Measurements from ENCODE around the gene BIN2.
A peak's percentile ranks its signal among the peaks of the same experiment; 100 is the strongest.

BIN2 gene

DNA sequence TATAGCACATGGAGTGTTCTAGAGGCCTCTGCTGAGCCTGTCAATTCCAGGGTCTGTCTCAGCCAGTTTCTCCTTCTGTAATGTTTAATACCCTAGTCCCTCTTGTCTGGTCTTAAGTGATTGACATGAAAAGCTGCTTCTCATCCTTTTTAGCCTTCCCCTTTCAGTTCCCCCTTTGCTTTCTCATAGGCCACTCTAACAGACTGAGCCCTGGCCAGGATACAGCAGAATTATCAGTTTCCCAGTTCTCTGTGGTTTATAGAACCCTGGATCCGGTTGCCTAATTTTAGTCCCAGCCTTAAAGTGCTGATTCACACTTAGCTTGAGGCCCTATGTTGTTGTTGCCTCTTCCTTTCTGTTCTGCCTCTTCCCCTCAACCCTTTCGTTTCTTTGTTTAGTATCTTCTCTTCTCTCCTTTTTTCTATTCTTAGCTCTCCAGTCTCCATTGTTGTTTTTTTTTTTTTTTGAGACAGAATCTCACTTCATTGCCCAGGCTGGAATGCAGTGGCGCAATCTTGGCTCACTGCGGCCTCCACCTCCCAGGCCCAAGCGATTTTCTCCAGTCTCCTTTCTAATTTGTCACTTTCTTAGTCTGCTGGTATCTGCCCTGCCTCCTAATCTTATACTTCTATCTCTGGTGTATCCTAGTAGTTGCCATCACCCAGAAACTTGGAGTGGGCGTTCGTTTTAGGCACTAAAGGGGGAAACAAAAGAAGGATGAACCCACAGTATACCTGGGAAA, 2.9 kb upstream of the BIN2 start:
- H3K27ac ChIP-seq (ENCODE audit: low read depth, low read length): no peak overlapping the region
- no peaks in the 10 kb centered on the region for H3K79me2 ChIP-seq (ENCODE audit: control insufficient read depth, low read length)
- no peaks in the 10 kb centered on the region for H3K9me3 ChIP-seq (ENCODE audit: control insufficient read depth, insufficient read depth, low read length)
- no peaks in the 10 kb centered on the region for H3K36me3 ChIP-seq (ENCODE audit: control insufficient read depth, low read length)
- peaks cover 20% of the 10 kb centered on the region for H3K4me1 ChIP-seq (ENCODE audit: control insufficient read depth, low read length)
- TF ChIP-seq, protein P1, sequence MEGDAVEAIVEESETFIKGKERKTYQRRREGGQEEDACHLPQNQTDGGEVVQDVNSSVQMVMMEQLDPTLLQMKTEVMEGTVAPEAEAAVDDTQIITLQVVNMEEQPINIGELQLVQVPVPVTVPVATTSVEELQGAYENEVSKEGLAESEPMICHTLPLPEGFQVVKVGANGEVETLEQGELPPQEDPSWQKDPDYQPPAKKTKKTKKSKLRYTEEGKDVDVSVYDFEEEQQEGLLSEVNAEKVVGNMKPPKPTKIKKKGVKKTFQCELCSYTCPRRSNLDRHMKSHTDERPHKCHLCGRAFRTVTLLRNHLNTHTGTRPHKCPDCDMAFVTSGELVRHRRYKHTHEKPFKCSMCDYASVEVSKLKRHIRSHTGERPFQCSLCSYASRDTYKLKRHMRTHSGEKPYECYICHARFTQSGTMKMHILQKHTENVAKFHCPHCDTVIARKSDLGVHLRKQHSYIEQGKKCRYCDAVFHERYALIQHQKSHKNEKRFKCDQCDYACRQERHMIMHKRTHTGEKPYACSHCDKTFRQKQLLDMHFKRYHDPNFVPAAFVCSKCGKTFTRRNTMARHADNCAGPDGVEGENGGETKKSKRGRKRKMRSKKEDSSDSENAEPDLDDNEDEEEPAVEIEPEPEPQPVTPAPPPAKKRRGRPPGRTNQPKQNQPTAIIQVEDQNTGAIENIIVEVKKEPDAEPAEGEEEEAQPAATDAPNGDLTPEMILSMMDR (IDR thresholded peaks at IDR 0.05; ENCODE audit: low read depth, low read length, poor library complexity, severe bottlenecking): no peak
- TF ChIP-seq EZH2phosphoT487 (IDR thresholded peaks at IDR 0.05; ENCODE audit: borderline replicate concordance, low read length): no peak
- H3F3A ChIP-seq (ENCODE audit: control insufficient read depth, insufficient read depth): no peaks in the 10 kb centered on the region
- H3K27me3 ChIP-seq (ENCODE audit: control insufficient read depth, low read length): peaks cover 44% of the 10 kb centered on the region
- no peaks in the 10 kb centered on the region for H4K20me1 ChIP-seq (ENCODE audit: control insufficient read depth, insufficient read depth, low read depth, low read length)
- no peak overlapping the region for H3K4me3 ChIP-seq (ENCODE audit: low read length)
- no peaks in the 10 kb centered on the region for H3K9me2 ChIP-seq (replicated peaks; ENCODE audit: control insufficient read depth, low read length)
- peak overlapping the region; percentile 14; the same call in 1 of the 2 replicates for H3K4me2 ChIP-seq (ENCODE audit: low read length)

DNA sequence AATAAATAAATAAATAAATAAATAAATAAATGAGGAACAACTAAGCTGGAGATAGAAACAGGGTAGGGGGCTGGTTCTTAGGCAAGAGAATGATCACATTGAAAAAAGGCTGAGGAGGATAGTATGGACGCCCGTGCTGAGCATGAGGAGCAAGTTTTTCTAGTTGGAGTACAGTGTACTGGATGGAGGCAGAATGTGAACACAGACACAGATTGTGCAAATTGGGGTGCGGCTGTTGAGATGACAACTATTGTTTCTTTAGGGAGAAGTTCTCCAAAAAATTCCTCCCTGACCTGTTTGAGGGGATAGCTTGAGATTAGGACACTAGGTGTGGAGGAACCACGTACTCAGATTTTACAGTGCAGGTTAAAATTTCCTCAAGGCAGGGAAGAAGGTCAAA, 979 bp upstream of the BIN2 start:
- H4K20me1 ChIP-seq (ENCODE audit: control insufficient read depth, insufficient read depth, low read depth, low read length): no peaks in the 10 kb centered on the region
- H3K4me3 ChIP-seq (ENCODE audit: low read length): no peak overlapping the region
- H3K36me3 ChIP-seq (ENCODE audit: control insufficient read depth, low read length): no peaks in the 10 kb centered on the region
- H3K27me3 ChIP-seq (ENCODE audit: control insufficient read depth, low read length): peaks cover 48% of the 10 kb centered on the region
- TF ChIP-seq EZH2phosphoT487 (IDR thresholded peaks at IDR 0.05; ENCODE audit: borderline replicate concordance, low read length): no peak
- TF ChIP-seq, protein P1 (IDR thresholded peaks at IDR 0.05; ENCODE audit: low read depth, low read length, poor library complexity, severe bottlenecking): no peak
- H3K27ac ChIP-seq (ENCODE audit: low read depth, low read length): no peak overlapping the region
- no peaks in the 10 kb centered on the region for H3F3A ChIP-seq (ENCODE audit: control insufficient read depth, insufficient read depth)
- no peaks in the 10 kb centered on the region for H3K9me3 ChIP-seq (ENCODE audit: control insufficient read depth, insufficient read depth, low read length)
- H3K4me1 ChIP-seq (ENCODE audit: control insufficient read depth, low read length): peaks cover 20% of the 10 kb centered on the region
- no peaks in the 10 kb centered on the region for H3K9me2 ChIP-seq (replicated peaks; ENCODE audit: control insufficient read depth, low read length)
- no peaks in the 10 kb centered on the region for H3K79me2 ChIP-seq (ENCODE audit: control insufficient read depth, low read length)
- H3K4me2 ChIP-seq (ENCODE audit: low read length): no peak overlapping the region

DNA sequence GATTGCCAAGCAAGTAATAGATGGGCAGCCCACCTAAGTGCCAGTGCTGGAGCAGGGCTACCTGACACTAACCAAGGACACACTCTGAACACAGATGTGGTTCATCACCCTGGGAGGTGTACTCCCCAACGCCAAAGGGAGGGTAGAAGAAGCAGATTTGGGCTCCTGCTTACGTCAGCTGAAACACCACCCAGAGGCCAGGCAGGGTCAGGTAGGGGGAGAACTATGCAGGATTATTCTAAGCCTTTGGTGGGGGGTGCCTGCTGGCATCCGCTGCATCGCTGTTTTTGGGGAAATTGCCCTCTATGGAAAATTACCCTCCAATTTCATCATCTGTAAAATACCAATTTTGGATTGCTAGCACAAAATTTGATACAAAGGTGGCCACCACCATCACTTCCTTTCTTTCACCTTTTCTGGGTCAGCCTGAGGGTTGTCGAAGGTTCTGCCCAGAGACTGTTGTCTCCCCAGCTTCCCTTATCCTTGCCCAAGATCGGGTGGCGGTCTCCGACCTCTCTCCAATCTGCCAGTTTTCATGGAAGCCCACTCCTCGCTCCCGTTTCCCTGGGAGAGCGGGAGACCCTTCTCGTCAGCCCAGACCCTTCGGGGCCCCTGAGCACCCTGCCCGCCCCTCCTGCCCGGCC, 535 bp downstream of the BIN2 start:
- Histone ChIP-seq H3K36me3 (ENCODE audit: control insufficient read depth, low read length) (no peaks in the 10 kb centered on the region), H3K9me3 (ENCODE audit: control insufficient read depth, insufficient read depth, low read length) (no peaks in the 10 kb centered on the region), H3K4me2 (ENCODE audit: low read length) (peak overlapping the region; percentile 39), H3K4me1 (ENCODE audit: control insufficient read depth, low read length) (peaks cover 20% of the 10 kb centered on the region), H3F3A (ENCODE audit: control insufficient read depth, insufficient read depth) (no peaks in the 10 kb centered on the region), H4K20me1 (ENCODE audit: control insufficient read depth, insufficient read depth, low read depth, low read length) (no peaks in the 10 kb centered on the region), H3K9me2 (replicated peaks; ENCODE audit: control insufficient read depth, low read length) (no peaks in the 10 kb centered on the region), H3K4me3 (ENCODE audit: low read length) (0 out of 2 replicates have a peak overlapping the region, but pooled peaks have one; percentile 17), H3K79me2 (ENCODE audit: control insufficient read depth, low read length) (no peaks in the 10 kb centered on the region), H3K27ac (ENCODE audit: low read depth, low read length) (no peak overlapping the region), H3K27me3 (ENCODE audit: control insufficient read depth, low read length) (peaks cover 50% of the 10 kb centered on the region)
- TF ChIP-seq, protein P1 (IDR thresholded peaks at IDR 0.05; ENCODE audit: low read depth, low read length, poor library complexity, severe bottlenecking): no peak
- TF ChIP-seq EZH2phosphoT487 (IDR thresholded peaks at IDR 0.05; ENCODE audit: borderline replicate concordance, low read length): no peak
